DMS79 (cell line): ENCODE results near the gene HSD17B7.

Experiments
- DNase-seq: peaks from one replicate; lab custom pipeline; 2025; lab: John Stamatoyannopoulos, UW

HSD17B7 gene

DNA sequence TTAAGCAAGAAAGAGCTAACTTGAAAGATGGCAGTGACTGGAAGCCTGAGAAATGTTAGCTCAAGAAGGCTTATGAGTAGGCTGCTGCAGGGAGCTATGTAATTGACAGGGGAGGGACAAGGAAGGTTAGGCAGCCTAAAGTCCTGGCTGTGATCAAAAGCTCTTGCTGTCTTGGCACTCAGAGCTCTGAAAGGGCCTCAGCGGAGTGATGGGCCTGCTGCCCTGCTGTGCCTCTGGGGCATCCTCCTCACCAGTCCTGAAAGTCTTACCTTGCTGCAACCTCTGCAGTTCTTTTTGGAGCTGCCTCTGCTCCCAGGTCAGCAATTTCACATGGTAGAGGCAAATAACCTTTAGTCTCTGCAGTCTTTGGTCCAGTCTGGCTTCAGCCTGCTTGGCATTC, 68.7 kb downstream of the HSD17B7 start:
- DNase-seq = no peak

DNA sequence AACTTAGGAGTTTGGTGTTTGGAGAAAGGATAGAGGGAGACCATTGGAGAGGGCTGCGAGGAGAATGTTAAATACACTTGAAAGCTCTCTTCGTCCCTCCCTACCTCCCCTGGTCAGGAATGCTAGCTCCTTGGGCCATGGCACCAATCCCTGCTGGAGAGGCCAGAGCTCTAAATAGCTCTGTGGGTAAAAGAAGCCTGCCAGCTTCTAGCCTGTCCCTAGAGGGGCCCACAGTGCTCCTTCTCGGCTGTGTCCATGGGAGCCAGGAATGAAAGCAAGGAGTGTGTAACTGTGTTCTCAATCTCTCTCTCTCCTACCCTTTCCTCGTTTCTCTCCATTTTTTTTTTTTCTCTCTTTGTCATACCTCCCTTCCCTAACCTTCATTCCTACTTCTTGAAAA, 70.6 kb downstream of the HSD17B7 start, which contains the start of gene CCDC190:
Gene CCDC190 (minus strand): TSS at position 75 of the 400 bp plus-strand sequence. CDS start 1,529 bp downstream, outside the sequence.
- no peak for DNase-seq

DNA sequence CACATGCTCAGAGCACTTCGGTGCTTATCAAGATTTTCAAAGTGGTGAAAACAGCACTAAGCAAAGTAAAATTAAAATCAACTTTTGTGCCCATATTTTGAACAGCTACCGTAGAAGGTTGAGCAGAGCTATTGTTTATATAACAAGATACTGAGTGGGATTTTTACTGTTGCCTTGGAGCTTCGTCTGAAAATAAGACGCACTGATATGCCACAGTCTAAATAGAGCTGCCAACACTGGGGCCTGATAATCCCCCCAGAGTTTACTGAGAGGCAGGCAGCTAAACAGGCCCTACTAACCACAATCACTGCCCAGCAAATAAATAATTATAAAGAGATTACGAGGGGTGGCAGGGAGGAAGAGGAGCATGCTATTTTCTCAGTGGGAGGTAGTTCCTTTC, 71.1 kb downstream of the HSD17B7 start:
- DNase-seq = no peak
